ENCODE results near the gene NECTIN1. TPM values are rescaled to one million over a fixed set of nuclear protein-coding genes. Genes with fewer than 3 reads are reported as not detected.

Gene NECTIN1
- total RNA-seq: 32.3 TPM

- DNase-seq (ENCODE audit: low spot score) (peak; percentile 95), ATAC-seq (peak; percentile 91)
- intact Hi-C loops (cut with DNase I): loop anchor here (5.0 kb wide), 1 partner anchor 62 kb away; no protein-coding TSS in a partner anchor
Measured at GRCh38 chr11:119728651-119729580, at the start of gene NECTIN1. Gene NECTIN1, minus strand, starts transcription at chr11:119729200. Its CDS starts 647 bp downstream, at chr11:119728553.

- intact Hi-C loops (cut with DNase I): no loop called here
- DNase-seq (ENCODE audit: low spot score) (no peak), ATAC-seq (no peak)
Measured at GRCh38 chr11:119778391-119779194, 49.6 kb upstream of the NECTIN1 start.

GRCh38 chr11:119777940-119778339 lies 48.9 kb upstream of the NECTIN1 start:
- DNase-seq (ENCODE audit: low spot score) (no peak), ATAC-seq (no peak)
- intact Hi-C loops (cut with DNase I): no loop called here

GRCh38 chr11:119776651-119777050 lies 47.7 kb upstream of the NECTIN1 start:
- ATAC-seq: no peak
- DNase-seq (ENCODE audit: low spot score): no peak
- intact Hi-C loops (cut with DNase I): no loop called here

- ATAC-seq: no peak
- DNase-seq (ENCODE audit: low spot score): no peak
- intact Hi-C loops (cut with DNase I): no loop called here
Measured at GRCh38 chr11:119776031-119776636, 47.1 kb upstream of the NECTIN1 start.

GRCh38 chr11:119774172-119774763 lies 45.3 kb upstream of the NECTIN1 start:
- DNase-seq (ENCODE audit: low spot score) (no peak), ATAC-seq (no peak)
- intact Hi-C loops (cut with DNase I): no loop called here

- DNase-seq (ENCODE audit: low spot score) (no peak), ATAC-seq (no peak)
- intact Hi-C loops (cut with DNase I): no loop called here
Measured at GRCh38 chr11:119772641-119773415, 43.8 kb upstream of the NECTIN1 start.

GRCh38 chr11:119772076-119772475 lies 43.1 kb upstream of the NECTIN1 start:
- DNase-seq (ENCODE audit: low spot score) (no peak), ATAC-seq (no peak)
- intact Hi-C loops (cut with DNase I): no loop called here

GRCh38 chr11:119771172-119771770 lies 42.3 kb upstream of the NECTIN1 start:
- DNase-seq (ENCODE audit: low spot score) (no peak), ATAC-seq (no peak)
- intact Hi-C loops (cut with DNase I): no loop called here

- intact Hi-C loops (cut with DNase I): no loop called here
- no peak for DNase-seq (ENCODE audit: low spot score)
- no peak for ATAC-seq
Measured at GRCh38 chr11:119765628-119766027, 36.6 kb upstream of the NECTIN1 start.

- DNase-seq (ENCODE audit: low spot score): no peak
- intact Hi-C loops (cut with DNase I): no loop called here
- ATAC-seq: peak; percentile 87
Measured at GRCh38 chr11:119764108-119764868, 35.3 kb upstream of the NECTIN1 start.

GRCh38 chr11:119763071-119763728 lies 34.2 kb upstream of the NECTIN1 start:
- DNase-seq (ENCODE audit: low spot score) (no peak), ATAC-seq (peak; percentile 85)
- intact Hi-C loops (cut with DNase I): no loop called here

GRCh38 chr11:119759747-119760412 lies 30.9 kb upstream of the NECTIN1 start:
- ATAC-seq (no peak), DNase-seq (ENCODE audit: low spot score) (no peak)
- intact Hi-C loops (cut with DNase I): loop anchor here (10.0 kb wide), 1 partner anchor 1305 kb away; no protein-coding TSS in a partner anchor

GRCh38 chr11:119759324-119759723 lies 30.3 kb upstream of the NECTIN1 start:
- DNase-seq (ENCODE audit: low spot score): no peak
- ATAC-seq: no peak

GRCh38 chr11:119758291-119758690 lies 29.3 kb upstream of the NECTIN1 start:
- no peak for ATAC-seq
- intact Hi-C loops (cut with DNase I): loop anchor here (10.0 kb wide), 1 partner anchor 1303 kb away; no protein-coding TSS in a partner anchor
- DNase-seq (ENCODE audit: low spot score): no peak

More at GRCh38 chr11:119759324-119759723, 30.3 kb upstream of the NECTIN1 start:
- intact Hi-C loops (cut with DNase I): loop anchor here (10.0 kb wide), 1 partner anchor 1305 kb away; no protein-coding TSS in a partner anchor

GRCh38 chr11:119757378-119757777 lies 28.4 kb upstream of the NECTIN1 start:
- intact Hi-C loops (cut with DNase I): loop anchor here (10.0 kb wide), 1 partner anchor 1303 kb away; no protein-coding TSS in a partner anchor
- no peak for DNase-seq (ENCODE audit: low spot score)
- no peak for ATAC-seq
